ENCODE data around the gene NVL. TPM values are rescaled to one million over a fixed set of nuclear protein-coding genes. Genes with fewer than 3 reads are reported as not detected.

NVL gene
- total and polyA plus RNA-seq, 2 donors from 2014 or later = 16.3 to 24.0 TPM

DNA sequence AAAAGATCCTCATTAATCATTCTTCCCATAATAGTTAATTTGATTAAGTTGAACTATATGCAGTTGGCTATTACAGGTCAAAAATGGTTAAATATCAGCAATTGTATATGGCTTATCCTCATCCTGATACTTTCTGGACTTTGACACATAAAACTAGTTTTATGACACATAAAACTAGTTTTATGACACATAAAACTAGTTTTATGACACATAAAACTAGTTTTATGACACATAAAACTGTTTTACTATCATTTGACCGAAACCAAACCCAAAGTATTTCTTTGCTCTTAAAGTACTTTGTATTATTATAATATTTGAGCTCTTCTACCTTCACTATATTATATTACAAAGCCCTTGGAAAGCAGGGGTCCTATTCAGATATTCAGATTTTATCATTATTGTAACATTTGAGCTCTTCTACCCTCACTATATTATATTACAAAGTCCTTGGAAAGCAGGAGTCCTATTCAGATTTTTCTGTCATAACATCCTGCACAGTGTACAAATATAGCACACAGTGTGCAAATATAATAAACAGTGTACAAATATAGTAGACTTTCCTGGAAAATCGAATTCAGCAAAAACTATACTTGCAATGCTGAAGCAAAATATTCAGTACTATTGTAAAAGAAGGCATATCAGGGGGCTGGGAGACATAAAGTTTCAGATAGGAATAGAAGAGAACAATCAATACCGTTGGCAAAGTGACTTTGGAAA, 53.0 kb downstream of the NVL start:
- H3K27me3 ChIP-seq (ENCODE audit: control insufficient read depth, insufficient read depth, low read length) = no peaks in the 10 kb centered on the region
- intact Hi-C loops (cut with DNase I) = no loop called here
- no peak overlapping the region for H3K27ac ChIP-seq (ENCODE audit: low read depth in 2 of 2, low read length in 2 of 2)
- FAIRE-seq (no peak), DNase-seq (no peak)
- H3K9ac ChIP-seq (ENCODE audit: low read length in 3 of 3) = no peak overlapping the region
- H3K9me3 ChIP-seq (ENCODE audit: control insufficient read depth in 2 of 3, insufficient read depth in 1 of 3, low read length in 3 of 3) = no peaks in the 10 kb centered on the region
- TF ChIP-seq, protein P1, sequence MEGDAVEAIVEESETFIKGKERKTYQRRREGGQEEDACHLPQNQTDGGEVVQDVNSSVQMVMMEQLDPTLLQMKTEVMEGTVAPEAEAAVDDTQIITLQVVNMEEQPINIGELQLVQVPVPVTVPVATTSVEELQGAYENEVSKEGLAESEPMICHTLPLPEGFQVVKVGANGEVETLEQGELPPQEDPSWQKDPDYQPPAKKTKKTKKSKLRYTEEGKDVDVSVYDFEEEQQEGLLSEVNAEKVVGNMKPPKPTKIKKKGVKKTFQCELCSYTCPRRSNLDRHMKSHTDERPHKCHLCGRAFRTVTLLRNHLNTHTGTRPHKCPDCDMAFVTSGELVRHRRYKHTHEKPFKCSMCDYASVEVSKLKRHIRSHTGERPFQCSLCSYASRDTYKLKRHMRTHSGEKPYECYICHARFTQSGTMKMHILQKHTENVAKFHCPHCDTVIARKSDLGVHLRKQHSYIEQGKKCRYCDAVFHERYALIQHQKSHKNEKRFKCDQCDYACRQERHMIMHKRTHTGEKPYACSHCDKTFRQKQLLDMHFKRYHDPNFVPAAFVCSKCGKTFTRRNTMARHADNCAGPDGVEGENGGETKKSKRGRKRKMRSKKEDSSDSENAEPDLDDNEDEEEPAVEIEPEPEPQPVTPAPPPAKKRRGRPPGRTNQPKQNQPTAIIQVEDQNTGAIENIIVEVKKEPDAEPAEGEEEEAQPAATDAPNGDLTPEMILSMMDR (IDR thresholded peaks at IDR 0.05; ENCODE audit: borderline replicate concordance, extremely low read depth, insufficient read depth) = no peak
- H3K36me3 ChIP-seq (ENCODE audit: control insufficient read depth in 2 of 3, insufficient read depth in 3 of 3, low read length in 3 of 3) = peaks cover 0 to 8% (median 0%) of the 10 kb centered on the region in 3 donors
- H3K4me1 ChIP-seq (ENCODE audit: control insufficient read depth in 2 of 3, insufficient read depth in 2 of 3, low read depth in 1 of 3, low read length in 3 of 3) = no peaks in the 10 kb centered on the region
- no peak overlapping the region for H3K4me3 ChIP-seq (ENCODE audit: low read length in 3 of 3)

GRCh38 chr1:224274970-224275626, 54.9 kb downstream of the NVL start:
- no peak for DNase-seq
- H3K4me1 ChIP-seq (ENCODE audit: control insufficient read depth in 2 of 3, insufficient read depth in 2 of 3, low read depth in 1 of 3, low read length in 3 of 3) = no peaks in the 10 kb centered on the region
- no peak overlapping the region for H3K4me3 ChIP-seq (ENCODE audit: low read length in 3 of 3)
- FAIRE-seq = no peak
- peaks cover 0 to 3% (median 0%) of the 10 kb centered on the region in 3 donors for H3K36me3 ChIP-seq (ENCODE audit: control insufficient read depth in 2 of 3, insufficient read depth in 3 of 3, low read length in 3 of 3)
- H3K9ac ChIP-seq (ENCODE audit: low read length in 3 of 3) = no peak overlapping the region
- no peak overlapping the region for H3K27ac ChIP-seq (ENCODE audit: low read depth in 2 of 2, low read length in 2 of 2)
- H3K9me3 ChIP-seq (ENCODE audit: control insufficient read depth in 2 of 3, insufficient read depth in 1 of 3, low read length in 3 of 3) = no peaks in the 10 kb centered on the region
- TF ChIP-seq, protein P1 (IDR thresholded peaks at IDR 0.05; ENCODE audit: borderline replicate concordance, extremely low read depth, insufficient read depth) = no peak
- intact Hi-C loops (cut with DNase I) = no loop called here
- no peaks in the 10 kb centered on the region for H3K27me3 ChIP-seq (ENCODE audit: control insufficient read depth, insufficient read depth, low read length)

DNA sequence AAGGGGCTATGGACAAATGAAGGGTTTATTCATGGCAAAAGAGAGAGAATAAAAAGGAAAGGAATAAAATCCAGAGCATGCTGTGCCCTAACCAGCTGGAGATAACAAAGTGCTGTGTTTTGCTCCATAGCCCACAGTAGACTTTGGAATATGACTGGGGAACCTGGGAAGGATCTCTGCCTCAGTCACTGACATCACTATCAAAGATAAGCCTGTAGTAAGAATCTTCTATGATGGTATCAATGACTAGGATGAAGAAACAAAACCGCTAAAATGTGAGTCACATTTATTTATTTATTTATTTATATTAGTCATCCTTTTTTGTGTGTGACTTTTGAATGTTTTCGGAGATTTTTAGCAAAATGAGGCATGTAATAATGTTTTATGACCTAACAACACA, 56.3 kb downstream of the NVL start:
- TF ChIP-seq, protein P1 (IDR thresholded peaks at IDR 0.05; ENCODE audit: borderline replicate concordance, extremely low read depth, insufficient read depth) = no peak
- Histone ChIP-seq H3K27ac (ENCODE audit: low read depth in 2 of 2, low read length in 2 of 2) (no peak overlapping the region), H3K27me3 (ENCODE audit: control insufficient read depth, insufficient read depth, low read length) (no peaks in the 10 kb centered on the region), H3K36me3 (ENCODE audit: control insufficient read depth in 2 of 3, insufficient read depth in 3 of 3, low read length in 3 of 3) (peaks cover 0 to 1% (median 0%) of the 10 kb centered on the region in 3 donors), H3K9me3 (ENCODE audit: control insufficient read depth in 2 of 3, insufficient read depth in 1 of 3, low read length in 3 of 3) (no peaks in the 10 kb centered on the region), H3K9ac (ENCODE audit: low read length in 3 of 3) (no peak overlapping the region), H3K4me3 (ENCODE audit: low read length in 3 of 3) (no peak overlapping the region), H3K4me1 (ENCODE audit: control insufficient read depth in 2 of 3, insufficient read depth in 2 of 3, low read depth in 1 of 3, low read length in 3 of 3) (no peaks in the 10 kb centered on the region)
- DNase-seq (no peak), FAIRE-seq (no peak)
- intact Hi-C loops (cut with DNase I) = no loop called here
